ENCODE data around the gene ATP6AP1.
"Not testable (repeated sequence)": the region's sequence is repeated elsewhere in the genome, so short reads cannot be mapped to it uniquely, and the experiment has no call there.

The ATP6AP1 gene

DNA sequence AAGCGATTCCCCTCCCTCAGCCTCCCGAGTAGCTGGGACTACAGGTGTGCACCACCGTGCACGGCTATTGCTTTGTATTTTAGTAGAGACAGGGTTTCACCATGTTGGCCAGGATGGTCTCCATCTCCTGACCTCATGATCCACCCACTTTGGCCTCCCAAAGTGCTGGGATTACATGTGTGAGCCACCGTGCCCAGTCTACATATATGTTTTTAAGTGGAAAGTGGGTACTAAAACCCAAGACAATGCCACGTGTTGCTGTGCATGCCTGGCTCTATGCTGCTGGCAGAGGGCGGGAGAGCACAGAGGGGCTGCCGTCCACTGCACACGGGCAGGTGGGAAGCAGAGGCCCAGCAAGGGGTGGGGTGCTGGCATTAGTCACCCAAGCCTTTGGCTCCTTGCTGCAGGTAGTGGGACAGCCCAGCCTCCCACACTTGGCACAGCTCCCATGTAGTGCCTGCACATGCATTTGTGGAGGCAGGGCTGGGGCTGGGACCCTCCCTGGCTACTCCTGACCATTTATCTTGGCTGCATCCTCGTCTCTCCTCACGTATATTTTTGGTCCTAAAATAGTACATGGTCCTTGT, 45.9 kb upstream of the ATP6AP1 start:
- H3K36me3 ChIP-seq (ENCODE audit: low read length) = no peaks in the 10 kb centered on the region
- no peaks in the 10 kb centered on the region for H3K9me3 ChIP-seq (ENCODE audit: insufficient read depth, low read length)

DNA sequence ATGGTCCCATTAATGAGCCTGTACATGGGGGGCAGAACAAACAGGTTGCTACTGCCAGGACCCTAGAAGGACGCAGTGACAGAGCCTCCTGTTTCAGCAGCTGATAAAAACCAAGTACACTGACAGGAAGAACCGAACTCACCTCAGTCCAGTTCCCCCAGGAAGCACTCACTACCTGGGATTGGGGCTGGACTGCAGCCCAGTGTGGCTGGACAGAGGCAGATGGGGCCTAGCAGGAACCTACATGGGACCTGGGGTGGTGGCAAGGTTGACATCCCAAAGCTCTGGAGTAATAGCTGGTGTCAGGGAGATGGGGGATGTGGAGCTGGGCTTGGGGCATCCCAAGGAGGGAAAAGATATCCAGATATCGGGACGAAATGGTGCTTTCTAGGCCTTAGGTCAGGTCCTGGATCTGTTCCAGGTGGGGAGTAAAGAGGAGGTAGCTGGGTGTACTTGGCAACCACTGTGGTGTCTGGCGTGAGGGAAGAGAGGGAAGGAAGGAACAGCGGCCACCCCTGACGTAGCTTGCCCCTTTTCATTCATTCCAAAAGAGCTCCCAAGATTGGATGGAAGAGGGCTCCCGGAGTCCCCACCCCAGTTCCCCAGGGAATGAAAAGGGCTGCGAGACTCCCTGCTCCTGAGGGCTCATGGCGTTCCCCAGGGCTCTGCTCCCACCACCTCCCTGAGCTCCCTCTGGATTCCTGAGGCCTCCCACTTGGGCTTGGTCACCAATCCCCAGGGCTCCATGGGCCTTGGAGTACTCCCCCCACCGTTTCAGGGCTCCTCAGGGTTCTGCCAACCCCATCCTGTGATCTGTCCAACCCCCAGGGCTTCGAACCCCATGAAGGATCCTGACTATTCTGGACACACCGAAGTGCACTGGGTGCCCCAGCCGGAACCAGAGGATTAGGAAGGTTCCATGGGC, 44.9 kb upstream of the ATP6AP1 start:
- Histone ChIP-seq H4K20me1 (ENCODE audit: low read depth, low read length) (no peaks in the 10 kb centered on the region), H2AFZ (ENCODE audit: low read depth, low read length, severe bottlenecking) (no peak overlapping the region), H3K36me3 (ENCODE audit: low read length) (no peaks in the 10 kb centered on the region), H3K4me2 (ENCODE audit: low read depth, low read length, poor library complexity, severe bottlenecking) (no peak overlapping the region), H3K4me3 (ENCODE audit: insufficient read depth, low read length, poor library complexity, severe bottlenecking) (no peak overlapping the region), H3K79me2 (ENCODE audit: insufficient read depth, low read length) (peaks cover 12% of the 10 kb centered on the region), H3F3A (ENCODE audit: insufficient read depth) (no peaks in the 10 kb centered on the region), H3K9me2 (replicated peaks; ENCODE audit: insufficient read depth, low read length) (no peaks in the 10 kb centered on the region), H3K27me3 (ENCODE audit: low read length) (no peaks in the 10 kb centered on the region), H3K27ac (ENCODE audit: low read depth, low read length) (no peak overlapping the region), H3K9ac (ENCODE audit: low read length) (no peak overlapping the region), H3K9me3 (ENCODE audit: insufficient read depth, low read length) (no peaks in the 10 kb centered on the region)
- TF ChIP-seq EZH2phosphoT487 (conservative IDR thresholded peaks at IDR 0.05; ENCODE audit: low read length) = no peak
- TF ChIP-seq, protein P1, sequence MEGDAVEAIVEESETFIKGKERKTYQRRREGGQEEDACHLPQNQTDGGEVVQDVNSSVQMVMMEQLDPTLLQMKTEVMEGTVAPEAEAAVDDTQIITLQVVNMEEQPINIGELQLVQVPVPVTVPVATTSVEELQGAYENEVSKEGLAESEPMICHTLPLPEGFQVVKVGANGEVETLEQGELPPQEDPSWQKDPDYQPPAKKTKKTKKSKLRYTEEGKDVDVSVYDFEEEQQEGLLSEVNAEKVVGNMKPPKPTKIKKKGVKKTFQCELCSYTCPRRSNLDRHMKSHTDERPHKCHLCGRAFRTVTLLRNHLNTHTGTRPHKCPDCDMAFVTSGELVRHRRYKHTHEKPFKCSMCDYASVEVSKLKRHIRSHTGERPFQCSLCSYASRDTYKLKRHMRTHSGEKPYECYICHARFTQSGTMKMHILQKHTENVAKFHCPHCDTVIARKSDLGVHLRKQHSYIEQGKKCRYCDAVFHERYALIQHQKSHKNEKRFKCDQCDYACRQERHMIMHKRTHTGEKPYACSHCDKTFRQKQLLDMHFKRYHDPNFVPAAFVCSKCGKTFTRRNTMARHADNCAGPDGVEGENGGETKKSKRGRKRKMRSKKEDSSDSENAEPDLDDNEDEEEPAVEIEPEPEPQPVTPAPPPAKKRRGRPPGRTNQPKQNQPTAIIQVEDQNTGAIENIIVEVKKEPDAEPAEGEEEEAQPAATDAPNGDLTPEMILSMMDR (IDR thresholded peaks at IDR 0.05; ENCODE audit: insufficient read depth, low read length, poor library complexity, severe bottlenecking) = no peak

More for the DNA sequence above, 45.9 kb upstream of the ATP6AP1 start:
- peaks cover 12% of the 10 kb centered on the region for H3K79me2 ChIP-seq (ENCODE audit: insufficient read depth, low read length)
- no peaks in the 10 kb centered on the region for H3K27me3 ChIP-seq (ENCODE audit: low read length)
- H3F3A ChIP-seq (ENCODE audit: insufficient read depth) = no peaks in the 10 kb centered on the region
- no peak overlapping the region for H3K4me3 ChIP-seq (ENCODE audit: insufficient read depth, low read length, poor library complexity, severe bottlenecking)
- H4K20me1 ChIP-seq (ENCODE audit: low read depth, low read length) = no peaks in the 10 kb centered on the region
- no peak overlapping the region for H3K4me2 ChIP-seq (ENCODE audit: low read depth, low read length, poor library complexity, severe bottlenecking)
- no peak overlapping the region for H3K27ac ChIP-seq (ENCODE audit: low read depth, low read length)
- no peak overlapping the region for H3K9ac ChIP-seq (ENCODE audit: low read length)
- TF ChIP-seq, protein P1 (IDR thresholded peaks at IDR 0.05; ENCODE audit: insufficient read depth, low read length, poor library complexity, severe bottlenecking) = no peak
- TF ChIP-seq EZH2phosphoT487 (conservative IDR thresholded peaks at IDR 0.05; ENCODE audit: low read length) = no peak
- no peak overlapping the region for H2AFZ ChIP-seq (ENCODE audit: low read depth, low read length, severe bottlenecking)
- no peaks in the 10 kb centered on the region for H3K9me2 ChIP-seq (replicated peaks; ENCODE audit: insufficient read depth, low read length)

DNA sequence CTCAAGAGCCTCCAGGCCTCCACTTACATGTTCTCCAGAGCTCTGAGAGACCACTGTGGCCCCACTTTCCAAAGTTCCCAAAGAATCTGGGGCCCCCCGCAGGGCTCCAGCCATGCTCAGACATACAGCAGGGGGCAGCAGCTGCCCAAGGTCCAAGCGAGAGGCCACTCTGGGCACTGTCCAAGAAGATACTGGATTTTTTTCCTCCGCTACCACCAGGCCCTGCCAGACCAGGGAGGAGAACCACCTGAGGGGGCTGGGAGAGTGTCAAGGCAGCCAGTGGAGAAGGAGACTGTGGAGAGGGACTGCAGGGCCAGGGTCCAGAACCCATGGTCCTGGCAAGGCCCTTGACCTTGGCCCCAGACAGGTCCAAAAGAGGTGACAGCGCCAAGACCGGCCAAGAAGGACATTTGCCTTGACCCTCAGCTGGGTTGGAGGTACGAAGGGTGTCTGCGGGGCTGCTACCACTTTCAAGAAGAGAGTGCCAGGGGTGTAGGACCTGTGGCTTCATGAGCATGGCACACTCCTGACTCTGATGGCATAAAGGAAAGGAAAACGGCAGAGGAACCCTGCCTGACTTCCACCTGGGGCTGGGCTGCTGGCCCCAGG, 44.1 kb upstream of the ATP6AP1 start:
- H2AFZ ChIP-seq (ENCODE audit: low read depth, low read length, severe bottlenecking) = no peak overlapping the region
- no peak overlapping the region for H3K4me2 ChIP-seq (ENCODE audit: low read depth, low read length, poor library complexity, severe bottlenecking)
- no peaks in the 10 kb centered on the region for H3K27me3 ChIP-seq (ENCODE audit: low read length)
- H3F3A ChIP-seq (ENCODE audit: insufficient read depth) = no peaks in the 10 kb centered on the region
- no peaks in the 10 kb centered on the region for H3K36me3 ChIP-seq (ENCODE audit: low read length)
- no peak overlapping the region for H3K27ac ChIP-seq (ENCODE audit: low read depth, low read length)
- H3K9ac ChIP-seq (ENCODE audit: low read length) = no peak overlapping the region
- H3K79me2 ChIP-seq (ENCODE audit: insufficient read depth, low read length) = peaks cover 10% of the 10 kb centered on the region
- no peaks in the 10 kb centered on the region for H3K9me2 ChIP-seq (replicated peaks; ENCODE audit: insufficient read depth, low read length)
- no peaks in the 10 kb centered on the region for H3K9me3 ChIP-seq (ENCODE audit: insufficient read depth, low read length)
- no peak overlapping the region for H3K4me3 ChIP-seq (ENCODE audit: insufficient read depth, low read length, poor library complexity, severe bottlenecking)
- TF ChIP-seq EZH2phosphoT487 (conservative IDR thresholded peaks at IDR 0.05; ENCODE audit: low read length) = no peak
- TF ChIP-seq, protein P1 (IDR thresholded peaks at IDR 0.05; ENCODE audit: insufficient read depth, low read length, poor library complexity, severe bottlenecking) = no peak
- H4K20me1 ChIP-seq (ENCODE audit: low read depth, low read length) = no peaks in the 10 kb centered on the region

DNA sequence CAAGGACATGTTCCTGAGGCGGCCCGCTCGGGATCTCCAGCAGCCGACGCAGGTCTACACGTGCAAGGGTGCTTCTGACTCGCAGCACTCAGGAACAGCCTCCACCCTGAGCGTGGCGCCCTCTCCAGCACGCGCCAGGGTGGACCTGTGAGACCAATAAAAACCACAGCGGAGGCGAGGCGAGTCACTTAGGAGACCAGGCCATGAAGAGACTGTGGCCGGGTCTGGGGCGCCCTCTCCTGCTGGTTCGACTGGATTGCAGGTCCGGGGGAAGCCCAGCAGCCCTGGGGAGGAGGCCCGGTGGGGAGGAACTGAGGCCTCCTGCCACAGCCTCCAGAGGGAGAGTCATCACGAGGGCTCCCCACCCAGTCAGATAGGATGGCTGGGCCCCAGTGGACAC, 40.4 kb upstream of the ATP6AP1 start:
- not testable (repeated sequence) for H3K4me2 ChIP-seq (ENCODE audit: low read depth, low read length, poor library complexity, severe bottlenecking); H4K20me1 ChIP-seq (ENCODE audit: low read depth, low read length); H3K36me3 ChIP-seq (ENCODE audit: low read length); H3K9me3 ChIP-seq (ENCODE audit: insufficient read depth, low read length); H3K27me3 ChIP-seq (ENCODE audit: low read length); H3K4me3 ChIP-seq (ENCODE audit: insufficient read depth, low read length, poor library complexity, severe bottlenecking); H3K79me2 ChIP-seq (ENCODE audit: insufficient read depth, low read length); H2AFZ ChIP-seq (ENCODE audit: low read depth, low read length, severe bottlenecking); H3K9ac ChIP-seq (ENCODE audit: low read length); H3K9me2 ChIP-seq (replicated peaks; ENCODE audit: insufficient read depth, low read length); H3F3A ChIP-seq (ENCODE audit: insufficient read depth); H3K27ac ChIP-seq (ENCODE audit: low read depth, low read length)

DNA sequence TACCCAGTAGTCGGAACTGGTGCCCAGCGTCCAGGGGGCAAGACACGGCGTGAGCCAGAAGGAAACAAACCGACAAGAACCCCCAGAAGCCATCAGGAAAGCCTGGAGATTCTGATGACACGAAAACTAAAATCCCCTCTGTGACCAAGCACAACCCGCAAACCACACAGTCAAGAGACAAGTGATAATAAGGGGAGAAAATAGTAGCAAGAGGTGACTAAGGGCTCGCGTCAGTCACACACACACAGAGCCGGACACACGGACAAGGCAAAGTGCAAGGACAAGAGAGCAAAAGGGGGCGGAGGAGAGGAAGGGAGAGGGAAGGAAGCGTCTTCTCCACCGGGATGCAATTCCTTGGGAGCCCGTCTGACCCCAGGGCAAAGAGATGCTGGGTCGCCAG, 39.8 kb upstream of the ATP6AP1 start:
- not testable (repeated sequence) for H3K79me2 ChIP-seq (ENCODE audit: insufficient read depth, low read length); H3K4me2 ChIP-seq (ENCODE audit: low read depth, low read length, poor library complexity, severe bottlenecking); H3K36me3 ChIP-seq (ENCODE audit: low read length); H3K4me3 ChIP-seq (ENCODE audit: insufficient read depth, low read length, poor library complexity, severe bottlenecking); H3K27me3 ChIP-seq (ENCODE audit: low read length); H3K9ac ChIP-seq (ENCODE audit: low read length); H2AFZ ChIP-seq (ENCODE audit: low read depth, low read length, severe bottlenecking); H3K9me2 ChIP-seq (replicated peaks; ENCODE audit: insufficient read depth, low read length); H3F3A ChIP-seq (ENCODE audit: insufficient read depth); H3K27ac ChIP-seq (ENCODE audit: low read depth, low read length); H3K9me3 ChIP-seq (ENCODE audit: insufficient read depth, low read length); H4K20me1 ChIP-seq (ENCODE audit: low read depth, low read length)
